ENCODE data around the gene DCAF4. TPM values are rescaled to one million over a fixed set of nuclear protein-coding genes. Genes with fewer than 3 reads are reported as not detected.

Gene DCAF4
- total RNA-seq, 3 donors from 2014 or later (not counting 1 experiment from before 2014, with no cell fraction given), result 4.6 to 18.6 (median 16.5) TPM

DNA sequence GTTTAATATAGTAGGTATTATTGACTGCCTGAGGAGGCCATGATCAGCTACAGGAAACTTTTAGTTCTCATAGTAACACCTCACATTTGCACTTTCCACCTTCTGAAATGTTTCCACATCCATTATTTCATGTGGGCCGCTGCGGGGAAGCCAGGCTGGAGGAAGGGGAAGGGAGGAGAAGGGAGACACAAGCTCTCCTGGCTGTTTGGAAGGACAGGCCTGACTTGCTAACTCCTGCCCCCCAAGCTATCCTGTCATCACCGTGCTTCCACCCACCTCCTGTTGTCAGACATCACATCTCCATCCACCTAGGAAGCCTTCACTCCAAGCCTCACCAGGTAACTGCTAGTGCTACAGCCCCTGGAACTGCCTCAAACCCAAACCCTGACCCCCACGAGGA lies 41.9 kb upstream of the DCAF4 start:
- no peaks in the 10 kb centered on the region for H3K36me3 Mint-ChIP-seq
- H3K9me3 Mint-ChIP-seq, result no peaks in the 10 kb centered on the region
- H3K27me3 ChIP-seq (ENCODE audit: control insufficient read depth, insufficient read depth, low read length), result no peaks in the 10 kb centered on the region
- no peaks in the 10 kb centered on the region for H3K9me3 ChIP-seq (ENCODE audit: control insufficient read depth, insufficient read depth, low read length)
- H3K36me3 ChIP-seq (ENCODE audit: control insufficient read depth, insufficient read depth, low read length), result no peaks in the 10 kb centered on the region
- H3K27me3 Mint-ChIP-seq (ENCODE audit: low read depth in 2 of 2), result peaks cover 8 to 28% of the 10 kb centered on the region in 2 donors
- H3K4me3 Mint-ChIP-seq, result no peak overlapping the region
- H3K4me1 ChIP-seq (ENCODE audit: control insufficient read depth, insufficient read depth, low read length), result peaks cover 30% of the 10 kb centered on the region
- ATAC-seq (no peak), DNase-seq (no peak)
- H3K4me3 ChIP-seq (ENCODE audit: low read length), result no peak overlapping the region
- TF ChIP-seq, protein P1, sequence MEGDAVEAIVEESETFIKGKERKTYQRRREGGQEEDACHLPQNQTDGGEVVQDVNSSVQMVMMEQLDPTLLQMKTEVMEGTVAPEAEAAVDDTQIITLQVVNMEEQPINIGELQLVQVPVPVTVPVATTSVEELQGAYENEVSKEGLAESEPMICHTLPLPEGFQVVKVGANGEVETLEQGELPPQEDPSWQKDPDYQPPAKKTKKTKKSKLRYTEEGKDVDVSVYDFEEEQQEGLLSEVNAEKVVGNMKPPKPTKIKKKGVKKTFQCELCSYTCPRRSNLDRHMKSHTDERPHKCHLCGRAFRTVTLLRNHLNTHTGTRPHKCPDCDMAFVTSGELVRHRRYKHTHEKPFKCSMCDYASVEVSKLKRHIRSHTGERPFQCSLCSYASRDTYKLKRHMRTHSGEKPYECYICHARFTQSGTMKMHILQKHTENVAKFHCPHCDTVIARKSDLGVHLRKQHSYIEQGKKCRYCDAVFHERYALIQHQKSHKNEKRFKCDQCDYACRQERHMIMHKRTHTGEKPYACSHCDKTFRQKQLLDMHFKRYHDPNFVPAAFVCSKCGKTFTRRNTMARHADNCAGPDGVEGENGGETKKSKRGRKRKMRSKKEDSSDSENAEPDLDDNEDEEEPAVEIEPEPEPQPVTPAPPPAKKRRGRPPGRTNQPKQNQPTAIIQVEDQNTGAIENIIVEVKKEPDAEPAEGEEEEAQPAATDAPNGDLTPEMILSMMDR (IDR thresholded peaks at IDR 0.05), result no peak
- no peak overlapping the region for H3K27ac Mint-ChIP-seq
- peaks cover 23 to 32% of the 10 kb centered on the region in 2 donors for H3K4me1 Mint-ChIP-seq
- WGBS (ENCODE audit: insufficient coverage), result 72% methylated on average over 4 of the region's 4 CpGs
- no peak overlapping the region for H3K27ac ChIP-seq (ENCODE audit: low read length)
- intact Hi-C loops (cut with micrococcal nuclease), result no loop called here

- Histone ChIP-seq H3K4me3 (ENCODE audit: low read length) (no peak overlapping the region), H3K36me3 (ENCODE audit: control insufficient read depth, insufficient read depth, low read length) (no peaks in the 10 kb centered on the region), H3K27ac (ENCODE audit: low read length) (no peak overlapping the region), H3K4me1 (ENCODE audit: control insufficient read depth, insufficient read depth, low read length) (peaks cover 31% of the 10 kb centered on the region), H3K9me3 (ENCODE audit: control insufficient read depth, insufficient read depth, low read length) (no peaks in the 10 kb centered on the region), H3K27me3 (ENCODE audit: control insufficient read depth, insufficient read depth, low read length) (peaks cover 15% of the 10 kb centered on the region)
- Mint-ChIP-seq H3K4me1 (peaks cover 22 to 25% of the 10 kb centered on the region in 2 donors), H3K36me3 (no peaks in the 10 kb centered on the region), H3K9me3 (no peaks in the 10 kb centered on the region), H3K27ac (no peak overlapping the region), H3K4me3 (no peak overlapping the region), H3K27me3 (ENCODE audit: low read depth in 2 of 2) (peaks cover 15 to 35% of the 10 kb centered on the region in 2 donors)
- intact Hi-C loops (cut with micrococcal nuclease), result no loop called here
- TF ChIP-seq, protein P1 (IDR thresholded peaks at IDR 0.05), result no peak
- ATAC-seq (no peak), DNase-seq (no peak)
- WGBS (ENCODE audit: insufficient coverage), result 96% methylated on average over 3 of the region's 3 CpGs
Observed at GRCh38 chr14:72887514-72887913, 38.8 kb upstream of the DCAF4 start.

DNA sequence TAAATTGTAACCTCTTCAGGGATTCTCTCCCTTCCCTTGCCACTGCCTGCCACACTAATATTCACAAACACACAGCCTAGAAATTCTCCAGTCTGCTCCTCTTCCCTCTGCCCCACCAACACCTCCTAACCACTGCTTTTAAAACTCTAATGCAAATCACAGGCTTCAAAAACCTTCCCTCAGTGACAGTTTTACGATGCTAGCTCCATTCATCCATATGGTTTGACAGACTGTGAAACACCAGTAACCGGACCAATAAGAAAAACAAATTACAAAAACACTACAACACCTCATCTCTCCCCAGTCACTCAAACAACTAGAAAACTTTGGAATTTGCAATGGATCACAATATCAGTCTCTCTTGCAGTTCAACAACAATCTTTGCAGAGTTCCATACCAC lies 38.1 kb upstream of the DCAF4 start:
- Histone ChIP-seq H3K4me3 (ENCODE audit: low read length) (no peak overlapping the region), H3K36me3 (ENCODE audit: control insufficient read depth, insufficient read depth, low read length) (no peaks in the 10 kb centered on the region), H3K9me3 (ENCODE audit: control insufficient read depth, insufficient read depth, low read length) (no peaks in the 10 kb centered on the region), H3K27ac (ENCODE audit: low read length) (no peak overlapping the region), H3K4me1 (ENCODE audit: control insufficient read depth, insufficient read depth, low read length) (peaks cover 31% of the 10 kb centered on the region), H3K27me3 (ENCODE audit: control insufficient read depth, insufficient read depth, low read length) (peaks cover 15% of the 10 kb centered on the region)
- no peak for DNase-seq
- TF ChIP-seq, protein P1 (IDR thresholded peaks at IDR 0.05), result no peak
- 82% methylated on average over 2 of the region's 2 CpGs for WGBS (ENCODE audit: insufficient coverage)
- intact Hi-C loops (cut with micrococcal nuclease), result no loop called here
- no peaks in the 10 kb centered on the region for H3K9me3 Mint-ChIP-seq
- peaks cover 17 to 37% of the 10 kb centered on the region in 2 donors for H3K27me3 Mint-ChIP-seq (ENCODE audit: low read depth in 2 of 2)
- H3K4me3 Mint-ChIP-seq, result no peak overlapping the region
- H3K27ac Mint-ChIP-seq, result no peak overlapping the region
- H3K4me1 Mint-ChIP-seq, result peaks cover 24 to 25% of the 10 kb centered on the region in 2 donors
- H3K36me3 Mint-ChIP-seq, result no peaks in the 10 kb centered on the region
- no peak for ATAC-seq

DNA sequence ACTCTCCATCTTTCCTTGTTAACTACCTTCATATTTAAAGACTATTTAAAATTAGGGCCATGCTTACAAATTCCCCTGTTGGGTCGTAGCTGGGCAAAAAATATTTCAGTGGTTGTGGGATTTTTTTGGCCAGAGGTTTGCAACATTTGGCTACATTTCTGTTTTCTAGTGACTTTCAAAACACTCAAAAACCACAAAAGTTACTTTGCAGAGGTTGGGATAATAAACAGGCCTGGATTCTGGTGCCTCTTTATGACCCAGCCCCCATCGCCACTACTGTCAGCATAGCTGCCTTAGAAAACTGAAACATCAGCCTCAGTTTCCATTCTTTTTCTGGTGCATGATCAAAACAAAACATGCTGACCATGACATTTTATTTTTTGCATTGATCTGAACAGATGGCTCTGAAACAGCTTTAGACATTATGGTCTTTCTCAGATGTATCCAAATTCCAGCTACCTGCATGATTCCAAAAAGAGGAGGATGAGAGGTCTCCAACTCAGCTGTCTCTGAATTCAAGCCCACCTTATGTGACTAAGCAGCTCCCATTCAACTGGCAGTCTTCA lies 37.5 kb upstream of the DCAF4 start:
- H3K36me3 Mint-ChIP-seq, result no peaks in the 10 kb centered on the region
- peaks cover 18 to 38% of the 10 kb centered on the region in 2 donors for H3K27me3 Mint-ChIP-seq (ENCODE audit: low read depth in 2 of 2)
- no peak overlapping the region for H3K27ac Mint-ChIP-seq
- H3K36me3 ChIP-seq (ENCODE audit: control insufficient read depth, insufficient read depth, low read length), result no peaks in the 10 kb centered on the region
- no peak for ATAC-seq
- H3K4me1 ChIP-seq (ENCODE audit: control insufficient read depth, insufficient read depth, low read length), result peaks cover 26% of the 10 kb centered on the region
- no peak for DNase-seq
- 92% methylated on average over 1 of the region's 2 CpGs for WGBS (ENCODE audit: insufficient coverage)
- peaks cover 20 to 21% of the 10 kb centered on the region in 2 donors for H3K4me1 Mint-ChIP-seq
- no peak overlapping the region for H3K4me3 ChIP-seq (ENCODE audit: low read length)
- H3K9me3 ChIP-seq (ENCODE audit: control insufficient read depth, insufficient read depth, low read length), result no peaks in the 10 kb centered on the region
- no peak overlapping the region for H3K4me3 Mint-ChIP-seq
- TF ChIP-seq, protein P1 (IDR thresholded peaks at IDR 0.05), result no peak
- no peak overlapping the region for H3K27ac ChIP-seq (ENCODE audit: low read length)
- intact Hi-C loops (cut with micrococcal nuclease), result no loop called here
- H3K9me3 Mint-ChIP-seq, result no peaks in the 10 kb centered on the region
- H3K27me3 ChIP-seq (ENCODE audit: control insufficient read depth, insufficient read depth, low read length), result peaks cover 15% of the 10 kb centered on the region
